Prostate gland (tissue), 2 donors: ENCODE results near the gene ZCRB1.

Experiments used
- CTCF ChIP-seq, 4 experiments: fragments of 200-600 bp in 2 of 4; fragments of 450-650 bp in 2 of 4; sonication (generic) in 2 of 4; IDR thresholded peaks; 1 replicate in 3 of 4; 2 replicates in 1 of 4; pipeline ENCODE4 v1.5.1; 2016 to 2019; ENCODE audit warnings: antibody characterized with exemption in 4 of 4, mild to moderate bottlenecking in 2 of 4, moderate library complexity in 2 of 4
- POLR2A ChIP-seq: fragments of 450-650 bp; IDR thresholded peaks from one replicate; pipeline ENCODE4 v1.6.1; 2016; ENCODE audit warnings: antibody characterized with exemption, mild to moderate bottlenecking
- POLR2AphosphoS5 ChIP-seq: sonication (generic); formaldehyde crosslinking; IDR thresholded peaks from one replicate; pipeline ENCODE4 v1.6.1; 2017; ENCODE audit warnings: antibody characterized with exemption

GRCh38 chr12:42267413-42268190, 58.3 kb downstream of the ZCRB1 start:
- TF ChIP-seq CTCF (IDR thresholded peaks at IDR 0.05) (no peak), POLR2AphosphoS5 (no peak), POLR2A (no peak)
